Heart right ventricle (tissue), 16 donors: ENCODE measurements around the gene MAP3K2. TPM values are rescaled to one million over a fixed set of nuclear protein-coding genes. Genes with fewer than 3 reads are reported as not detected.

Source experiments
- ATAC-seq, 8 donors: fragments of 200-7000 bp; cut with Tn5 transposase; one replicate each; pipeline ENCODE4 v1.9.1; 2020; ENCODE audit warnings: mild to moderate bottlenecking in 8 of 8, moderate library complexity in 8 of 8, moderate number of reproducible peaks in 1 of 8
- DNase-seq, 2 donors: peaks; one replicate each; pipeline ENCODE4 v3.0.0-alpha.2; 2020
- H3K27ac ChIP-seq, 10 donors: fragments of 200-600 bp; sonication (generic) in 2 of 10; one replicate each; pipeline versions ENCODE4 v1.5.0 to v1.8.0; 2020 to 2022; ENCODE audit warnings: mild to moderate bottlenecking in 3 of 10
- H3K27me3 ChIP-seq, 7 donors: fragments of 200-600 bp; one replicate each; pipeline ENCODE4 v1.8.0; 2021 to 2022; ENCODE audit warnings: mild to moderate bottlenecking in 2 of 7
- H3K36me3 ChIP-seq, 9 donors: fragments of 200-600 bp; sonication (generic) in 1 of 9; one replicate each; pipeline versions ENCODE4 v1.5.0 to v1.8.0; 2020 to 2022; ENCODE audit warnings: mild to moderate bottlenecking in 2 of 9
- H3K4me1 ChIP-seq, 9 donors: fragments of 200-600 bp; sonication (generic) in 1 of 9; one replicate each; pipeline versions ENCODE4 v1.5.0 to v1.8.0; 2020 to 2022; ENCODE audit warnings: mild to moderate bottlenecking in 4 of 9
- H3K4me3 ChIP-seq, 10 donors: fragments of 200-600 bp; sonication (generic) in 2 of 10; one replicate each; pipeline versions ENCODE4 v1.5.0 to v1.8.0; 2020 to 2022; ENCODE audit warnings: mild to moderate bottlenecking in 7 of 10, moderate library complexity in 2 of 10
- H3K9me3 ChIP-seq, 11 donors: fragments of 200-600 bp in 10 of 11; sonication (generic) in 2 of 11; one replicate each; pipeline versions ENCODE4 v1.5.0 to v1.8.0; 2013 to 2022; ENCODE audit warnings: mild to moderate bottlenecking in 2 of 11, control low read depth in 1 of 11, moderate library complexity in 1 of 11
- WGBS, 2 donors: extraction: QIAGEN DNeasy Blood & Tissue Kit; methylation state at CpG; one replicate each; pipeline ENCODE4 v1.1.7; 2013; ENCODE audit warnings: inconsistent platforms in 1 of 2; 5-methylcytosine and 5-hydroxymethylcytosine counted together
- intact Hi-C, 10 donors: fragments of 100-400 bp; cut with DNase I; formaldehyde crosslinking; loops; one replicate each; pipeline versions ENCODE4 v1.11.1 to v1.14.2; 2022
- polyA plus RNA-seq, 2 donors: library from polyadenylated mRNA; stranded (reverse); fragments of 200-250 nt; gene quantifications; one replicate each; pipeline ENCODE4 v1.2.3, GENCODE V29; 2013
- total RNA-seq, 10 donors: library from RNA; stranded (reverse); fragmentation: NEBNext Ultra II Directional in 3 of 10; extraction: Animal tissue kit (Norgen Biotek cat#: 25700) in 3 of 10; gene quantifications; one replicate each; pipeline versions ENCODE4 v1.2.1 to v1.2.4, GENCODE V29; 2021 to 2023
- TF ChIP-seq, protein P1 (sequence below), 9 donors: fragments of 200-600 bp; sonication (generic) in 2 of 9; IDR thresholded peaks; one replicate each; pipeline versions ENCODE4 v1.5.0 to v1.8.0; 2021 to 2022; ENCODE audit warnings: antibody characterized with exemption in 9 of 9, mild to moderate bottlenecking in 5 of 9, moderate library complexity in 1 of 9
- donor health status: Arrhythmogenic right ventricular cardiomyopathy.
- donor health status: ischemic (EF 13 %, LVEDD 7.1; RV severe dilation, severe dysfunction).
- donor health status: healthy with polysubstance abuse.
- donor health status: DM: no; HTN: yes; CAD: no.
- donor health status: DM: no; HTN: no; CAD: no.
- donor health status: ischemic (EF 25% LVEDD 6.9; RV normal size, moderate dysfunction).
- donor health status: ischemic (EF 25% LVEDD 5.7; RV mildly dilated, moderate dysfunction).
- donor health status: healthy.
- donor health status: DM: yes; HTN: yes; CAD: no.
- donor health status: Ischemic cardiomyopathy.
- donor health status: ischemic (EF 35%, LVEDD 5.7; RV mildly dilated, moderate dysfunction).
- donor health status: nonischemic (EF 11% LVEDD 7.7; RV severe dilation, severe dysfunction).
- donor health status: DM: yes; HTN: yes; CAD: no.
- donor health status: PGD.
- donor health status: ischemic (EF 29% LVEDD 5.4; RV normal size, mild dysfunction).
- donor health status: nonischemic (EF 23%, LVEDD 6.1; RV moderate dilation, normal function).

MAP3K2 gene
- total and polyA plus RNA-seq, 12 donors: 2.9 to 30.9 (median 25.2) TPM

DNA sequence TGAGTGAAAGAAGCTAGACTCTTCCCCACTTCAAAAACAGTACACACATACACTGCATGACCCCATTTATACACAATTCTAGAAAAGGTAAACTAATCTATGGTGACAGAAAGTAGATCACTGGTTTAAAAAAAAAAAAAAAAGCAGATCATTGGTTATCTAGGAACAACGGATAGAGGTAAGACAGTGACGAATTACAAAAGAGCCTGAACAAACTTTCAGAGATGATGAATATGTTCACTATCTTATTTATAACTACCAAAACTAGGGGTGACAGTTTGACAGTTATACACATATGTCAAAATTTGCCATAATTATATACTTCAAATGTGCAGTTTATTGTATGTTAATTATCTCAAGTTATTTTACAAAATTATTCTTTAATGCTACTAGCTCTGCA is 27.5 kb downstream of the MAP3K2 start:
- H3K9me3 ChIP-seq: peaks cover 0 to 7% (median 0%) of the 10 kb centered on the region in 11 donors
- 74 to 75% methylated on average over 2 of the region's 2 CpGs for WGBS, 2 donors
- H3K4me3 ChIP-seq: no peak overlapping the region
- intact Hi-C loops: loop anchor here in 2 of 10 donors (10.0 kb wide), 1 partner anchor 55 kb away; the partner anchor contains the start of gene PROC (in 2 of the 2)
- no peak for ATAC-seq
- DNase-seq: no peak
- peaks cover 0 to 69% (median 38%) of the 10 kb centered on the region in 9 donors for H3K4me1 ChIP-seq
- no peak overlapping the region for H3K27ac ChIP-seq
- H3K36me3 ChIP-seq: no peaks in the 10 kb centered on the region
- TF ChIP-seq, protein P1, sequence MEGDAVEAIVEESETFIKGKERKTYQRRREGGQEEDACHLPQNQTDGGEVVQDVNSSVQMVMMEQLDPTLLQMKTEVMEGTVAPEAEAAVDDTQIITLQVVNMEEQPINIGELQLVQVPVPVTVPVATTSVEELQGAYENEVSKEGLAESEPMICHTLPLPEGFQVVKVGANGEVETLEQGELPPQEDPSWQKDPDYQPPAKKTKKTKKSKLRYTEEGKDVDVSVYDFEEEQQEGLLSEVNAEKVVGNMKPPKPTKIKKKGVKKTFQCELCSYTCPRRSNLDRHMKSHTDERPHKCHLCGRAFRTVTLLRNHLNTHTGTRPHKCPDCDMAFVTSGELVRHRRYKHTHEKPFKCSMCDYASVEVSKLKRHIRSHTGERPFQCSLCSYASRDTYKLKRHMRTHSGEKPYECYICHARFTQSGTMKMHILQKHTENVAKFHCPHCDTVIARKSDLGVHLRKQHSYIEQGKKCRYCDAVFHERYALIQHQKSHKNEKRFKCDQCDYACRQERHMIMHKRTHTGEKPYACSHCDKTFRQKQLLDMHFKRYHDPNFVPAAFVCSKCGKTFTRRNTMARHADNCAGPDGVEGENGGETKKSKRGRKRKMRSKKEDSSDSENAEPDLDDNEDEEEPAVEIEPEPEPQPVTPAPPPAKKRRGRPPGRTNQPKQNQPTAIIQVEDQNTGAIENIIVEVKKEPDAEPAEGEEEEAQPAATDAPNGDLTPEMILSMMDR (IDR thresholded peaks at IDR 0.05): no peak
- H3K27me3 ChIP-seq: no peaks in the 10 kb centered on the region

DNA sequence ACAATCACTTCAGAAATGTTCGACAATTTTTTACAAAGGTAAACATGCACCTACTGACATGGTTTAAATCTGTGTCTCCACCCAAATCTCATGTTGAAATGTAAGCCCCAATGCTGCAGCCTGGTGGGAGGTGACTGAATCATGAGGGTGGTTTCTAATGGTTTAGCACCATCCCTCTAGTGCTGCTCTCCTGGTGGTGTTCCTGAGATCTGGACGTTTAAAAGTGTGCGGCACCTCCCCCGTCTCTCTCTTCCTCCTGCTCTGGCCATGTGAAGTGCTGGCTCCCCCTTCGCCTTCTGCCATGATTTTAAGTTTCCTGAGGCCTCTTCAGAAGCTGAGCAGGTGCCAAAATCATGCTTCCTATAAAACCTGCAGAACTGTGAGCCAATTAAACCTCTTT is 28.3 kb downstream of the MAP3K2 start:
- Histone ChIP-seq H3K36me3 (no peaks in the 10 kb centered on the region), H3K27ac (no peak overlapping the region), H3K9me3 (peaks cover 0 to 7% (median 0%) of the 10 kb centered on the region in 11 donors), H3K27me3 (no peaks in the 10 kb centered on the region), H3K4me1 (peaks cover 0 to 69% (median 37%) of the 10 kb centered on the region in 9 donors), H3K4me3 (no peak overlapping the region)
- 46 to 58% methylated on average over 5 of the region's 5 CpGs for WGBS, 2 donors
- DNase-seq: no peak
- TF ChIP-seq, protein P1 (IDR thresholded peaks at IDR 0.05): no peak
- intact Hi-C loops: no loop called here
- no peak for ATAC-seq

DNA sequence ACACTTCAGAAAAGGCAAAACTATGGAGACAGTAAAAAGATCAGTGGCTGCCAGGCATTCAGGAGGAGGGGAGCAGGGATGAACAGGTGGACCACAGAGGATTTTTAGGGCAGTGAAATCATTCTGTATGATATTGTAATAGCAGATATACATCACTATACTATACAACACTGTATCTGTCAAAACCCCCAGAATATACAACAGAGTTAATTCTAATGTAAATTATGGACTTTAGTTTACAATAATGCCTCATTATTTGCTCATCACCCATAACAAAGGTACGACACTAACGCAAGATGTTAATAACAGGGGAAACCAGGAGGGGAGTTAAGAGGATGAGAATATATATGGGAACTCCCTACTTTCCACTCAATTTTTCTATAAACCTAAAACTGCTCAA is 28.8 kb downstream of the MAP3K2 start:
- intact Hi-C loops: no loop called here
- Histone ChIP-seq H3K9me3 (peaks cover 0 to 7% (median 0%) of the 10 kb centered on the region in 11 donors), H3K36me3 (no peaks in the 10 kb centered on the region), H3K27ac (no peak overlapping the region), H3K4me3 (no peak overlapping the region), H3K4me1 (peaks cover 0 to 68% (median 37%) of the 10 kb centered on the region in 9 donors), H3K27me3 (no peaks in the 10 kb centered on the region)
- TF ChIP-seq, protein P1 (IDR thresholded peaks at IDR 0.05): no peak
- ATAC-seq: no peak
- no peak for DNase-seq
- 95 to 98% methylated on average over 2 of the region's 2 CpGs for WGBS, 2 donors

DNA sequence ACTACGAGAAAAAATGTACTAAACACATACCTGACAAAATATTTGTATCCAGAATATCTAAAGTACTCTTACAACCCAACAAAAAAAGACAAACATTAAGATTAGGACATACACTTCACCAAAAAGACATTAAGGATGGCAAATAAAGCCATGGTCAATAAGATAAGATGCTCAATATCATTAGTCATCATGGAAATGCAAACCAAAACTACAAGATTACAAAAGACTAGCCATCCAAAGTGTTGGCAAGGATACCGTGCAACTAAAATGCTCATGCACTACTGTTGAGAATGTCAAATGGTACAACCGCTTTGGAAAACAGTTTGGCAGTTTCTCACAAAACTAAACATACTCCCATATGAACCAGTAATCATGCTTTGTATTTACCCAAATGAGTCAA is 29.7 kb downstream of the MAP3K2 start:
- H3K36me3 ChIP-seq: no peaks in the 10 kb centered on the region
- no peak for DNase-seq
- H3K4me3 ChIP-seq: no peak overlapping the region
- H3K4me1 ChIP-seq: peaks cover 0 to 60% (median 29%) of the 10 kb centered on the region in 9 donors
- no peak overlapping the region for H3K27ac ChIP-seq
- WGBS, 2 donors: 87 to 93% methylated on average over 3 of the region's 3 CpGs
- H3K27me3 ChIP-seq: no peaks in the 10 kb centered on the region
- H3K9me3 ChIP-seq: peaks cover 0 to 7% (median 0%) of the 10 kb centered on the region in 11 donors
- intact Hi-C loops: no loop called here
- no peak for ATAC-seq
- TF ChIP-seq, protein P1 (IDR thresholded peaks at IDR 0.05): no peak
